HL-60 (cell line): ENCODE measurements around the gene CFAP100.

Experiments used
- DNase-seq, 2 experiments: peaks; one replicate each; pipeline ENCODE4 v3.0.0-alpha.2; 2010 to 2020; ENCODE audit warnings: low read depth in 1 of 2, low spot score in 1 of 2
- H3K27ac ChIP-seq: fragments of 250-450 bp; sonication (Bioruptor Pico); replicated peaks from 2 replicates; pipeline ENCODE4 v1.5.1; 2020; ENCODE audit warnings: mild to moderate bottlenecking, moderate library complexity
- H3K27me3 ChIP-seq: fragments of 250-450 bp; sonication (Bioruptor Pico); 2 replicates; pipeline ENCODE4 v1.5.1; 2021; ENCODE audit warnings: mild to moderate bottlenecking, moderate library complexity; ENCODE audit not compliant: insufficient read depth, poor library complexity, severe bottlenecking
- H3K4me3 ChIP-seq: replicated peaks from 2 replicates; pipeline ENCODE4 v1.5.1; 2011; ENCODE audit warnings: mild to moderate bottlenecking, control low read depth, low read length; ENCODE audit not compliant: insufficient read depth
- CTCF ChIP-seq: IDR thresholded peaks from one replicate; pipeline ENCODE4 v1.5.1; 2011; ENCODE audit warnings: low read length, control low read depth, inconsistent platforms; ENCODE audit not compliant: insufficient read depth
- GABPA ChIP-seq: IDR thresholded peaks from 2 replicates; pipeline ENCODE4 v1.6.1; 2012; ENCODE audit warnings: low read depth
- POLR2AphosphoS5 ChIP-seq: IDR thresholded peaks from 2 replicates; pipeline ENCODE4 v1.6.1; 2012; ENCODE audit warnings: low read depth
- SPI1 ChIP-seq: IDR thresholded peaks from 2 replicates; pipeline ENCODE4 v1.6.1; 2012; ENCODE audit warnings: low read depth, mild to moderate bottlenecking, borderline replicate concordance
- TF ChIP-seq, protein P1 (sequence below): IDR thresholded peaks from 2 replicates; pipeline ENCODE4 v1.6.1; 2012; ENCODE audit warnings: low read depth; ENCODE audit not compliant: insufficient replicate concordance

CFAP100 gene

GRCh38 chr3:126422121-126422520 lies 27.4 kb downstream of the CFAP100 start:
- no peak for DNase-seq
- no peak for TF ChIP-seq GABPA
- TF ChIP-seq, protein P1, sequence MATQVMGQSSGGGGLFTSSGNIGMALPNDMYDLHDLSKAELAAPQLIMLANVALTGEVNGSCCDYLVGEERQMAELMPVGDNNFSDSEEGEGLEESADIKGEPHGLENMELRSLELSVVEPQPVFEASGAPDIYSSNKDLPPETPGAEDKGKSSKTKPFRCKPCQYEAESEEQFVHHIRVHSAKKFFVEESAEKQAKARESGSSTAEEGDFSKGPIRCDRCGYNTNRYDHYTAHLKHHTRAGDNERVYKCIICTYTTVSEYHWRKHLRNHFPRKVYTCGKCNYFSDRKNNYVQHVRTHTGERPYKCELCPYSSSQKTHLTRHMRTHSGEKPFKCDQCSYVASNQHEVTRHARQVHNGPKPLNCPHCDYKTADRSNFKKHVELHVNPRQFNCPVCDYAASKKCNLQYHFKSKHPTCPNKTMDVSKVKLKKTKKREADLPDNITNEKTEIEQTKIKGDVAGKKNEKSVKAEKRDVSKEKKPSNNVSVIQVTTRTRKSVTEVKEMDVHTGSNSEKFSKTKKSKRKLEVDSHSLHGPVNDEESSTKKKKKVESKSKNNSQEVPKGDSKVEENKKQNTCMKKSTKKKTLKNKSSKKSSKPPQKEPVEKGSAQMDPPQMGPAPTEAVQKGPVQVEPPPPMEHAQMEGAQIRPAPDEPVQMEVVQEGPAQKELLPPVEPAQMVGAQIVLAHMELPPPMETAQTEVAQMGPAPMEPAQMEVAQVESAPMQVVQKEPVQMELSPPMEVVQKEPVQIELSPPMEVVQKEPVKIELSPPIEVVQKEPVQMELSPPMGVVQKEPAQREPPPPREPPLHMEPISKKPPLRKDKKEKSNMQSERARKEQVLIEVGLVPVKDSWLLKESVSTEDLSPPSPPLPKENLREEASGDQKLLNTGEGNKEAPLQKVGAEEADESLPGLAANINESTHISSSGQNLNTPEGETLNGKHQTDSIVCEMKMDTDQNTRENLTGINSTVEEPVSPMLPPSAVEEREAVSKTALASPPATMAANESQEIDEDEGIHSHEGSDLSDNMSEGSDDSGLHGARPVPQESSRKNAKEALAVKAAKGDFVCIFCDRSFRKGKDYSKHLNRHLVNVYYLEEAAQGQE, result no peak
- Histone ChIP-seq H3K27ac (no peak overlapping the region), H3K4me3 (no peak overlapping the region), H3K27me3 (peaks cover 2% of the 10 kb centered on the region)

DNA sequence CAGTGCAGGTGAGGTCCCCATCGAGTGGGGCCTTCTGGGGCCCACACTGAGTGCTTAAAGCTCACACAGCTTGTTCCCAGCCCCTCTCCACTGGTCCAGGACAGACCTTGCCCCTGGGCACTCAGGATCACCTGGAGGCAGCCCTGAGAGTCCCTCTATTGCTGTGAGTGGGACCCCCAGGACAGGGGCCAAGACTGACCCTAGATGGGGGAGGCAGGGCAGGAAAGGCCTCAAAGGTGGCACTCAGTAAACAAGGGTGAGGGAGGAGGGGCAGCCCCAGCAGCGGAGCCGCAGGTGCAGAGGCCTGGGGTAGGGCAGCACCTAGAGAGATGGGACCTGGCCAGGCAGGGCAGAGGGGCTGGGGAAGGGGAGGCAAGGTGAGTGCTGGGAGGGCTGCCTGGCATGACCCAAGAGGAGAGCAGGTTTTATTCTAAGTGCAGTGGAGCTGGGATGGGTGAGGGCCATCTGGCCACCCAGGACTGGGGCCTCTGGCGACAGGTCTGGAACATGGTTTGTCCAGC lies 27.9 kb downstream of the CFAP100 start:
- H3K27ac ChIP-seq, result no peak overlapping the region
- H3K27me3 ChIP-seq, result no peaks in the 10 kb centered on the region
- no peak for TF ChIP-seq GABPA
- no peak for TF ChIP-seq POLR2AphosphoS5
- TF ChIP-seq CTCF, result no peak
- TF ChIP-seq, protein P1, result no peak
- no peak for TF ChIP-seq SPI1
- no peak overlapping the region for H3K4me3 ChIP-seq
- DNase-seq, result no peak

GRCh38 chr3:126423191-126424038 lies 28.7 kb downstream of the CFAP100 start:
- no peak for DNase-seq
- no peak for TF ChIP-seq CTCF
- TF ChIP-seq POLR2AphosphoS5, result no peak
- no peak for TF ChIP-seq SPI1
- H3K4me3 ChIP-seq, result no peak overlapping the region

GRCh38 chr3:126424039-126424717 lies 29.5 kb downstream of the CFAP100 start:
- Histone ChIP-seq H3K4me3 (no peak overlapping the region), H3K27ac (no peak overlapping the region), H3K27me3 (no peaks in the 10 kb centered on the region)
- TF ChIP-seq POLR2AphosphoS5, result no peak
- TF ChIP-seq GABPA, result no peak
- TF ChIP-seq SPI1, result no peak
- TF ChIP-seq, protein P1, result no peak
- TF ChIP-seq CTCF, result no peak
- no peak for DNase-seq

More at GRCh38 chr3:126423191-126424038, 28.7 kb downstream of the CFAP100 start:
- Histone ChIP-seq H3K27me3 (no peaks in the 10 kb centered on the region), H3K27ac (no peak overlapping the region)
